ENCODE data around the gene MANSC1.

The MANSC1 gene

DNA sequence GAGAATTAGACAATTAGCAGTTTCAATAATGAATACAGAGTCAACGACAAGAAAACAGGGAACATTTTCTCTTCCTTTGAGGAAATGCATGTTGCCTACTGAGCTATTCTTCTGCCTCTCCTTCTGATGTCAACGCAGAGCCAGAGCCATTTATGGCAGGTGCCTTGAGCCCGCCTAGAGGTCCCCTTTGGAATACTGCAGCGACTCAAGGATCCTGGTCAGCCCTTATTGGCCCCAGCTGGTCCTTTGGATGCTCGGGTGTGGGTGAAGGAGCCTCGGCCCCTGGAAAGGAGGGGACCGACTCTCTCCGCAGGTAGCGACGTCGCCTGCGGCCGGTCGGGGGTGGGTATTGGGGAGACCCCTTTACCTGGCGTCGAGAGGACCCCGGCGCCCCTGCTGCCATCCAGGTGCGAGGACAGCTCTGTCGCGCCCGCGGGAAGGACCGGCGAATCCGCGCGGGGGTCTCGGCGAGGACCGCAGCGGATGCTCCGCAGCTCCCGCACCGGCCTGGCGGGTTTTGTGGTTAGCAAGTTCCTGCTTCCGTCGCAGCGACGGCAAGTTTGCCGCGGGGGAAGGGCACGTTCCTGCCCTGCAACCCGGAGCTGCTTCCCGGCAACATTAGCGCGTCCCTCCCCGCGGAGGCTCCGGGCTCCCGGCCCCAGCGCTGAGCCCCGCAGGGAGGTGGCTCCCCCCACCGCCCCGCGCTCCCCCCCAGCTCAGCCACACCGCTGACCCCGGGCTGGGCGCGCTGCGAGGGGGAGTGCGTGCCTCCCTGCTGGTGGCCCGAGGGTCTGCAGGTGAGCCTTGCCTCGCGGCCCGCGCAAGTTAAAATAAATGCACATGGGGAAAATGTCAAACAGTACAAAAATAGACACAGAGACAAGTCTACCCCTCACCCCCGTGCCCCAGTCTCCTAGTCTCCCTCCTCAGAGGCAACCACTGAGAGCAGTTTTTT lies at the start of gene MANSC1:
Gene MANSC1, minus strand, starts transcription at position 532 of the 955 bp plus-strand sequence. CDS start 6,928 bp downstream, outside the sequence.
- DNase-seq: peak; percentile 61

DNA sequence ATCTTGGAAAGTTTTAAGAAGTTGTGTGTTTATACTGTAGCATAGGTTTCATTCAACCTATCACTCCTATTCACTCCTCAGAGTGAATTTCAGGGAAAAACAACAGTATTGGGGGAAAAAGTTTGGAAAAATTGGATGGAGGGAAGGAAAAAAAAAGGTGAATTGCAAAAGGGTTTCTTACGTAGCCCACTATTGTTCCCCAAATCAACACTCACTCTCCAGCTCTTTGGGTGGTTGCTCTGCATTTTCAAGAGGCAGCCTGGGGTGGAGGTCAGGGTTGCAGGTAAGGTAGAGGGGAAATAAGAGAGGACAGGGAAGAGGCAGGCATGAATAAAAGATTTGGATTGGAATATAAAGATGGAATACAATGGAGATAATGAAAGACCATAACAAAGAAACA lies 49.1 kb upstream of the MANSC1 start:
- DNase-seq: no peak

DNA sequence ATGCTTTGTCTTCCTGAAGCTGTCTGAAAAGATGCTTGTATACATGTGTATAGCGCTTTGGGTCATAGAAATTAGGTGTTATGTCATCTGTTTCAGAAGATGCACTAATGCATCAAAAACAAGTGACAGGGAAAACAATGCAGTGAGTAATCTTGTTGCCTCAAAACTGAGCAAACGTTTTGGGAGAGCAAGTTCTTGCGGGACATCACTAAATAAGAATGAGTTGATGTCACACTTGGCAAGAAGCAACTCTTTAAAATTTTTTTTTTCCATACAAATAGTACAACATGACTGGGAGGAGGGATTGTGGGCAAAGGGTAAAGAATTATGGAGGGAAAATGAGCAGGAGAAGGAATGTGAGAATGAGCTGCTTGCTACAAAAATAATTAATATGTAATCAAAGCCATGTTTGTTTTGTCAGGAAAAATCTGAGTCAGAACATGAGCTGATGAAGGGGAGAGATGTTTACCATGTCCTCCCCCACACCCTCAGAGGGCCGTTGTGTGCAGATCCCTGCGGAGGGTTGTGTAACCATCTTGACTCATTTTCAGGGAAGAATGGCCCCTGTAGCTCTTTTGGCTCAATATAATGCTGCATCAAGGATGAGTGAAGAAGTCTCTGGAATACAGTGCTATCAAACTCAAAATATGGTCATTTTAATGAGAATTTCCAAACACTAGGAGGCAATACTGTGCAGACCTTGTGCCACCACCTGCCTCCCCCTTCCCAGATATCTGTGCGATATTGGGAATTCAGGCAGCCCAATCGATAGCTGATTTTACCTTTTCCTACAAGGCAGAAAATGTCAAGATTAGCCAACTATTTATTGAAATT lies 48.2 kb upstream of the MANSC1 start:
- DNase-seq: no peak

DNA sequence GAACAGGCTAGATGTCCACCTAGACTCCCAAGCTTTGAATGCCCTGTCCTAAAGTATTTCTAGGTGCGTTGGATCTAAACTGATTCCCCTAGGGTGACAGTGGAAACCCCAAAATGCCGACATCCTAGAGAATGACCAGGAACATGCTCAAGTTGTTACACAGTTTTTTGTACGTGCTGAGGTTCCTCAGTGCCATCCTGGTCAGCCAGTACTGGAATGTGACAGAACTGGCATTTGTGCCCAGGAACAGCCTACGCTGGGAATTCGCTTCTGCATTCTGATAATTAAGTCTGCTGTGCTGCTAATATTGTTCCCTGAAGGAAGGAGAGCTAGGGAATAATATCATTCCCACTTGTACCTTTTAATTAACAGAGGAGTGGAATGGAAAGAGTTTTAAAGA lies 47.1 kb upstream of the MANSC1 start:
- DNase-seq: no peak

DNA sequence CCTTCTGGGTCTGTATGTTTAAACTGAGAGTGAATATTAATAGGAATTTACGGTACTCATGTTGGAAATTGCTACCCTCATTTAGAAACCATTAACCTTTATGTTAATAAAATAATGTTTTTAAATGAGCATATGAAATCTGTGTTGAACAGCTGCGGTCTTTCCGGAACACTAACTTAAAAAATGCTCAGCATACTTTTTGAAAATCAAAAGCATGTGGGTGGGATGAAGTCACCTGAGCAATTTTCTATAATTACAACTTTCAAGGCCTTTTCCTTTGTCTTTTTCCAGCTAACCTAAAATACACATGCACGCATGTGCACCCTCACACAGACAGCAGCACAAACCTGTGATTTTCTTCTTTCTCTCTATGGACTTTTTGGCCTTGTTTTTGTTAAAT lies 46.7 kb upstream of the MANSC1 start:
- no peak for DNase-seq

DNA sequence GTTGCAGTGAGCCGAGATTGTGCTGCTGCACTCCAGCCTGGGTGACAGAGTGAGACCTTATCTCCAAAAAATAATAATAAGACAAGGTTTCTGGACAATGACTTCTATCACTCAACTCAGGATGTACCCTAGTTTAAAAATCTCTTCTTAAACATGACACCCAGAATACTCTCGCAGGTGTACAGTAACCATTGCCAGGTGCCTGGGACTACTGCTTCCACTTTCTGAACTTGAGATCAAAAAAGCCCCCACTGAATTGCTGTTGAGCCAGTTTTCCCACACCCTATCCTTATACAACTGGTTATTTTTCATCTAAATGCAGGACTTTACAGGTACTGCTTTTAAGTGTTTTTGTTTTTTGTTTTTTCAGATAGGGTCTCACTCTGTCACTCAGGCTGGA lies 43.1 kb upstream of the MANSC1 start:
- no peak for DNase-seq

DNA sequence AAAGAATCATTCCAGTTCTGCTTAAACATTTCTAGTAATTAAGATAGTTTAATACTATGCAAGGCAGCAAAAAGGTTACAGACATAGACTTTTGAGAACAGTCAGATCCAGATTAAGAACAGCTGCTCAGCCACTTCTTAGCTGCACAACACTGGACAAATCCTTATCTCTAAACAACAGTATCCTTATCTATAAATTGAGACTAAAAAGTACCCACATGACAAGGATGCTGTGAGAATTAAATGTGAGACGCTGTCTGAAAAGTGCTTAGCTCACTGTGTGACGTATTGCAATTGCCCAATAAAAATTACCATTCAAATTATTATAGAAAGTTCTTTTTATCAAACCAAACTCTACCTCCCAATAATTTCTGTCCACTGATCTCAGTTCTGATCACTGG lies 42.4 kb upstream of the MANSC1 start:
- no peak for DNase-seq

DNA sequence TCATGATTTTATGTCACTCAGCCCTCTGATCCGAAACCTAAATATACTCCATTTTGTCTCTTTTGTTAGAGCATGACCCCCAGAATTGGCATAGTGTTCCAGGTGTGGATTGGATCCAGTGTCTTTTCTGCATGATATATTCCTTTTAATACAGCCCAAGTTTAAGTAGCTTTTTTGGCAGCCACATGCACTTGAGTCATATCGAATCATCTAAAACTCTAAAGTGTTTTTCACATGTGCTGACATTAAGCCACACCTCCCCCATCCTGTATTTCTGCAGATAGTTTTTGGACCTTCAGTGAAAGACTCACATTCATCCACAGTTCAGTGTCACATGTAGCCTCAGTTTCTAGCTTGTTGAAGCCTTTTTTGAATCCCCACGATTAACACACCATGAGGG lies 37.5 kb upstream of the MANSC1 start:
- DNase-seq: no peak

DNA sequence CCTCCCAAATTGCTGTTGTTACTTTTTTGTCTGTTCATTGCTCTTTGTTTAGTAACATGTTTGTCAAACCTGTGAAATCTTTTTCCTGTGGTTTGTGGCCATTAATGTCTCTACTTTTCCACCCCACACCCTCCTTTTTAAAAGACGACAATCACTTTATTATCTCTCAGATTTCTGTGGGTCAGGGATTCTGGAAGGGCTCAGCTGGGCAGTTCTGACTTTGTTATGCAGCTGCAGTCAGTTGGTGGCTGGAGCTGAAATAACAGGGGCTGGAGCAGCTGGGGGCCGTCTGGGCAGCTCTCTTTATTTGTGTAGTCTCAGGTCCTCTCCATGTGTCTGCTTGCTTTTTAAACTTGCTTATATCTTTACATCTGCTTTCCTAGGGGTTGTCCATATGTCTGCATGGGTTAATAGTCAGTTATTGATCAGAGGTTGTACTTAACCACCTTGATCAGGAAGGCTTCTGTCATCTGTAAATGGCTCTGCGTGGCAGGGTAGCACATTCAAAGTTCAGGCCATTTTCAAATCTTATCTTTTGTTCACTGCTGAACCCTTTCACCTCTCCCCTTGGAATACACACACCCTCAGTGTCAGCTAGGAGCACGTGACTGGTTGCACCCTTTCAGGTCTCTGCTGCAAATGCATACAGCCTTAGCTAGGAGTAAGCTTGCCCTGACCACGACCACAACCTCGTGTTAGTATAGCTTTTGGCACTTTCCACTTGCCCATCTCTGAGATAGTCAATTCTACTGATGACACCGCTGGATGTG lies 34.7 kb upstream of the MANSC1 start:
- no peak for DNase-seq

DNA sequence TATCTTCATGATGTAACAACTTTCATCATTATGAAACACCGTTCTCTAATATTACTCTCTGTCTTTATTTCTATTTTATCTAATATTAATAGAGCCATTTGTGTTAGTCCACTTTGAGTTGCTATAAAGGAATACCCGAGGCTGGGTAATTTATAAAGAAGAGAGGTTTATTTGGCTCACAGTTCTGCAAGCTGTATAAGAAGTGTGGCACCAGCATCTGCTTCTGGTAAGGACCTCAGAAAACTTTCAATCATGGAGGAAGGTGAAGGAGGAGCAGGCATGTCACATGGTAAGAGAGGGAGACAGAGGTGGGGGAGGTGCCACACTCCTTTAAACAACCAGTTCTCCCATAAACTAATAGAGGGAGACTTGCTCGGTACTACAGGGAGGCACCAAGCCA lies 31.9 kb upstream of the MANSC1 start:
- DNase-seq: no peak

DNA sequence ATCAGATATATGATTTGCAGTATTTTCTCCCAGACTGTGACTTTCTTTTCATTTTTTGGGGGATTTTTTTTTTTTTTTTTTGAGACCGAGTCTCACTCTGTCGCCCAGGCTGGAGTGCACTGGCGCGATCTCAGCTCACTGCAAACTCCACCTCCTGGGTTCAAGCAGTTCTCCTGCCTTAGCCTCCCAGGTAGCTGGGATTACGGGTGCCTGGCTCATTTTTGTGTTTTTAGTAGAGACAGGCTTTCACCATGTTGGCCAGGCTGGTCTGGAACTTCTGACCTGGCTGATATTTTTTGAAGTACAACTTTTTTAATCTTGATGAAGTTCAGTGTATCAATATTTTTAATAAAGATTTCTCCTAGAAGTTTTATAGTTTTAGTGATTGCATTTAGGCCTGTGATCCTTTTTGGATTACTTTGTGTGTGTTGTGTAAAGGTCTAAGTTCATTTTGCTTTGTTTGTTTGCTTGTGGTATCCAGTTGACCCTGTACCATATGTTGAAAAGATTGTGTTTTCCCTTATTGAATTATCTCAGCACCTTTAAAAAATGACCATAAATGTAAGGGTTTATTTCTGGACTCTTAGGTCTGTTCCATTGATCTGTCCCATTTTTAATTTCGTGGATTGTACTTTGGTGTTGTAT lies 31.0 kb upstream of the MANSC1 start:
- no peak for DNase-seq

DNA sequence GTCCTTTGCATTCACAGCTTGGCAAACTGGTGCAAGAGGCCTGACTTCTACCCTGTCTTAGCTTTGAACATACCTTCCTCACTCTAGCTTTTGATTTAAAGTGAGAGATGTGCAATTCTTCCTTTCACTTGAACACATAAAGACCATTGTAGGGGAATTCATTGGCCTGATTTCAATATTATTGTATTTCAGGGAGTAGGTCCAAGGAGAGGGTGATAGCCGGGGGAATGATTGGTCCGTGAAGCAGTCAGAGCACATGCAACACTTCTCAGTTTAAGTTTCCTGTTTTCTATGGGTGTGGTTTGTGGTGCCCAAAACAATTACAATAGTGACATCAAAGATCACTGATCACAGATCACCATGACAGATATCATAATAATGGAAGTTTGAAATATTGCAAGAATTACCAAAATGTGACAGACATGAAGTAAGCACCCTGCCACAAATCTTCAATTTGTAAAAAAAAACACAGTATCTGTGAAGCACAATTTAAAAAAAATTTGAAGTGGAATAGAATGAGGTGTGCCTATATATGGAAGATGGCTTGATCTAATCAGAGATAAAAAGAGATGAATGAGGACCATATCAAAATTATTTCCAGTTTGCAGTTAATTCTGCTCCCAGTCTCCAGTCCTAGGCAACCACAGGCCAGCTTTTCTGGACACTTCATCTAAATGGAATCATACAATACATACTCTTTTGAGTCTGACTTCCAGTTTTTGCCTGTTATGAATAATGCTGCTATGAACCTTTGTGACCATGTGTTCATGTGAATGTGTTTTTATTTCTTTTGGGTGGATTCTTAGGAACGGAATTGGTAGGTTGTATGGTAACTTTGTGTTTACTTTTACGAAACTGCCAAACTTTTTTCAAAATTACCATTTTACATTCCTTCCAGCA lies 30.0 kb upstream of the MANSC1 start:
- no peak for DNase-seq

DNA sequence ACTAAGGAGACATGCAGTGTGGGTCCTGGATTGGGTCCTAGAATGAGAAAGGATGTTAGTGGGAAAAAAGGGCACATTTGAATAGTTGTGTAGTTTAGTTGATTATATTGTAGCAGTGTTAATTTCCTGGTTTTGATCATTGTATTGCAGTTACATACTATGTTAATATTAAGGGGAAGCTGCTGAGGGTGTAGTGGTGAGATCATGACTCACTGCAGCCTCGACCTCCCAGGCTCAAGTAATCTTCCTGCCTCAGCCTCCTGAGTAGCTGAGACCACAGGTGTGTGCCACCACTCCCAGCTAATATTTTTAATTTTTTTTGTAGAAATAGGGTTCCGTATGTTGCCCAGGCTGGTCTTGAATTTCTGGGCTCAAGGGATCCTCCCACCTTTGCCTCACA lies 28.6 kb upstream of the MANSC1 start:
- no peak for DNase-seq

DNA sequence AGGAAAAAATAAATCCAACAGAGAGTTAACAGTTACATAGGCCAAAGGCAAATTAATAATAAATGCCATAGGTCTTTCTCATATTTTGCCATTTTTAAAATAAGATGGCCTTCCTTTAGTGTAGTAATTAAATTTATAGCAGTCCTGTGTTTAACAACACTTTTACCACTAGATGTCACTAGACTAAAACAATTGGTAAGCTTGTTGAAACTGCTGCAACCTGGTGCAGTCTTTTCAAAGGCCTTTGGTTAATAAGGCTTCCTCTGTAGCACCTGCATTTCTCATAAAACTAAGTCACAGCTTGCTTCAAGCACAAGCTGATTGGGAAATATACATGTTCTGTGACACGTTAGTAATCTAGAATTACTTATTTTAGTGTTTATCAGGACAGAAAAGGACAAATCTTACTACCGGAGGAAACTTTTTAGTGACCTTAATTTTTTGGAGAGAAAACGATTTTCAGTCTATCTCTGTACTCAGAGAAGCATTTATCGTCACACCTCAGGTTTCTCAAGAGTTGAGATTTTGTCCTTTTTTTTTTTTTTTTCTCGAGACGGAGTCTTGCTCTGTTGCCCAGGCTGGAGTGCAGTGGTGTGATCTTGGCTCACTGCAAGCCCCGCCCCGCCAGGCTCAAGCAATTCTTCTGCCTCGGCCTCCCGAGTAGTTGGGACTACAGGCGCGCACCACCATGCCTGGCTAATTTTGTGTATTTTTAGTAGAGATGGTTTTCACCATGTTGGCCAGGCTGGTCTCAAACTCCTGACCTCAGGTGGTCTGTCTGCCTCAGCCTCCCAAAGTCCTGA lies 26.8 kb upstream of the MANSC1 start:
- DNase-seq: peak; percentile 62

DNA sequence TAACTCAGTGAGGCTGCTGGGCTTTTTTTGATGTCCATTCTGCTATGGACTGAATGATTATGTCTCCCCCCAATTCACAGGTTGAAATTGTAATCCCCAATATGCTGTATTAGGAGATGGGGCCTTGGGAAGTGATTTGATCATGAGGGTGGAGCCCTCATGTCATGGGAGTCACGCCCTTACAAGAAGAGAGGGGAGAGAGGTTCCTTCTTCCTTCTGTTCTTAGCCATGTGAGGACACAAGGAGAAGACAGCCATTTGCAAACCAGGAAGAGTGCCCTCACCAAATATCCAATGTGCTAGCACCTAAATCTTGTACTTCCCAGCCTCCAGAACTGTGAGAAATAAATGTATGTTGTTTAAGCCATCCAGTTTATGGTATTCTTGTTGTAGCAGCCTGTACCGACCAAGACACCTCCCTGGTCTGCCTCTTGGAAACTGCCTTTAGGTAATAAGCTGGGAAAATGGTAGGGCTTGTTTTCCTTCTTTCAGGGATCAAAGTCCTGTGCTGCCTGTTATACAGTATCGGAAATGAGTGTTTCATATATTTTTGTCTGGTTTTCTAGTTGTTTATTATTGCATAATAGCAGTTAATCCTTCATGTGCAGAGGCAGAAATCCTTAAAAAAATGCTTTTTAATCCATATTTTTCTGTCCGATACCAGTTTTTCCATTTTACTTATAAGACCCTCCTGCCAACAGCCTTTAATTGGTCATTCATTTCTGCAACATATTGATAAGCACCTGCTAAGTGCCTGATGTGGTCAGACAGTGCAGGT lies 23.1 kb upstream of the MANSC1 start:
- no peak for DNase-seq

DNA sequence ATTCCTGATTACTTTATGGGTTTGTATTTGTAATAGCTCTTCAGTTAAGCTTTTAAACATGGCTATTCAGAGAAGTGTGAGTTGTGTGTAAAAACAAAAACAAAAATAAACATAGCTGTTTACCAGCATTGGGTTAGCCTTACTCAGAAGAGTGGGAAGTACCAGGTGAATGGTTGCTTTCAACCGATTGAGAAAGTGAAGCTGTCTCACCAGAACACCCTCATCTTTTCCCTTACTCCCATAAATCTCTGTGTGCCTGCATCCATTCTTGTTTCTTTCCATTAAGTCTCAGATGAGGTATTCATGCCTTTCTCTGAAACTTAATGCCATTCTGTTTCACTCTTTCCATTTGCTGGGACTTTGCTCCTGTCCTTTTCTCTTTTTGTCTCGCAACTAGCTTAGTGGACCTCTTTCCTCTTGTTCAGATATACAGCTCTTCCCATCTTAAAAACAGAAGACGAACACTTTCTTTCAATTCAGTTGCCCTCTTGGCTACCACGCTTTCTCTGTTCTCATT lies 17.5 kb upstream of the MANSC1 start:
- DNase-seq: no peak

DNA sequence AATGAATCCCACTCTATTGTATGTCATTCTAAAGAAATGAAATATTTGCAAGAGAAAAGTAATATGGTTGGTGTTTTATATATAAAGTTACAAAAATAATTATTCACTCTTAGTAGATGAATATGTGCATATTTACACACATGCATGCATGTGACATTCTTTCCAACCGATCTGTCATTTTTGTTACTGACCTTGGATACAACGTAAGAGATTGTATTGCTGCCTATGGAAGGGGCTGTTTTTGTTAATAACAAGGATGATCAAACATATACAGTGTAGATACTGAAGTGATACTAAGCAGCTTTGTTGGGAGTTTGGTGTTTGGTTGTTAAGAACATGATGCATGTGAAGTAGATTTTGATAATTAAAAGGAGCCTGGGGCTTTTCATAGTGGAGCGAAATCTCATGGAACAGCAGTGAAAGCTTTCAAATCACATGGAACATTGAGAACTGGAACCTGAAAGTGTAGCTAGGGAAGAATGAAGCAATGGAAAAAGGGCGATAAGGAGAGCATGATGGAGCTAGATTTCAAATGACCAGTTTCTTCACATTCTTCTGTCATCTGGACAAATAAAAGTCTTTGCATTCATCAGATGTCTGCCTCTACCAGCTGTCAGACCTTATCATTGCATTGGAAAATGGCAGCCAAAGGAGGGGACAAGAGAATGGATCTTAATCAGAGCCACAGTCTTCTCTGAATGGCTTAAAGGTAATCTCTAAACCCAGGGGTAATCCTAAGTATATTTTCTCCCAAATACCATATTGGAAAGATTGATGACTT lies 16.8 kb upstream of the MANSC1 start:
- no peak for DNase-seq

DNA sequence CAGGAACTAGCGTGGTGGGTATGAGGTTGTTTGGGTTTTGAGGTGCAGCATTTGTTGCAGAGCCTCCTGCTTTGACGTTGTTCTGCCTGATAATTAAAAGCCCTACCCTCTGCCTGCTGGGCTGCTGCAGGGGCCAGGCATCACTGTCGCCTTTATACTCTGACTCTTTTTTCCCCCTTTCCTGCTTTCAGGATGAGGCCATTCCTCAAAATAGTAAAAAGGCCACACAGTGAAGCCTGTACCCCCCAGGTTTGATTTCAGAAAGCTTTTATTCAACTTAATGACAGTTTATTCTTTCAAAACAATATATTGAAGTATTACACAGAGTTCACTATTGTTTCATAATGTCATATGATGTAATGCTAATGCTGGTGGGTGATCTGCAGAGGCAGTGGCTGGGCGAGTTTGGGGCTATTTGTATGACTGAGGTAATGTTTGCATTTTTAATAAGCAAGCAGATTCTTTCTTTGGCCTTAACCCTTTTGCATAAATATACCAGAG lies 15.9 kb upstream of the MANSC1 start:
- no peak for DNase-seq

DNA sequence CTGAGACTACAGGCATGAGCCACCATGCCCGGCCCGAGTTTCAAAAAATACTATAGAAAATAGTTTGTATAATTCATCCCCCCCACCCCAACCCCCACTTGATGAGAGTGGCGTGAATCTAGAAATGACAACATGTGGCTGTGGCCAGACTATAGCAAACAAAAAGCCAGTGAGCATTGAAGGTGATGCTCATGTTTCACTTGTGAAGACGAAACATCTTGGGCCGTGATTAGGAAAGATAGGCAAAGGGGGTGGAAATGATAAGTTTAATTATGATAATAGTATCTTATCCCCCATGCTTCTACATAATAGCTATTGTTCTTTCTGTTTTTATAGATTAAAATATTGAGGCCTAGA lies 15.4 kb upstream of the MANSC1 start:
- DNase-seq: no peak
